ENCODE measurements around the gene ALKBH7.
A peak's percentile ranks its signal among the peaks of the same experiment; 100 is the strongest.
"Not testable (repeated sequence)": the region's sequence is repeated elsewhere in the genome, so short reads cannot be mapped to it uniquely, and the experiment has no call there.

Gene ALKBH7

DNA sequence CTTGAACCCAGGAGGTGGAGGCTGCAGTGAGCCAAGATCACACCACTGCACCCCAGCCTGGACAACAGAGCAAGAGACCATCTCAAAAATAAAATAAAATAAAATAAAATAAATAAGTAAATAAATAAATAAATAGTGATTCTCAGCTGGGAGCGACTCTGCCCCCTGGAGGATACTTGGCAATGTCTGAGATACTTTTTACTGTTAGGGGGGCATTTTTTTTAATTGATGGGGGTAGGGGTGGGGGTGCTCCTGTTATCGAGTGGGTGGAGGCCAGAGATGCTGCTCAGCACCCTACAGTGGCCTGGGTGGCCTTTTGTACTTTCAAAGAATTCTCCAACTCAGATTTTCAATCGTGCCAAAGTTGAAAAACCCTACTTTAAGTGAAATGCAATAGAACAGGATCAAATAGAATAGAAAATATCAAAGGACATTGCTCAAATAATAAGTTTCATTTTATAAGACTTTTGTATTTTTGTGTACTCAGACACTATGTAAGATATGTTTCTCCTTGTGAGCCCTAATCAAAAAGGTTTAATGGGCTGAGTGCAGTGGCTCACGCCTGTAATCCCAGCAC, 18.4 kb upstream of the ALKBH7 start:
- Histone ChIP-seq H3K9ac (ENCODE audit: low read depth, low read length) (no peak overlapping the region), H3K36me3 (ENCODE audit: insufficient read depth, low read depth, low read length) (no peaks in the 10 kb centered on the region), H3K27ac (ENCODE audit: low read length) (no peak overlapping the region), H3K4me1 (ENCODE audit: insufficient read depth, low read length) (no peaks in the 10 kb centered on the region), H3K4me3 (ENCODE audit: low read length) (no peak overlapping the region), H3K9me3 (ENCODE audit: insufficient read depth, low read depth, low read length) (no peaks in the 10 kb centered on the region), H3K27me3 (ENCODE audit: insufficient read depth, low read length) (no peaks in the 10 kb centered on the region)

GRCh38 chr19:6355321-6356040, 17.1 kb upstream of the ALKBH7 start:
- H3K27me3 ChIP-seq (ENCODE audit: insufficient read depth, low read length); H3K4me3 ChIP-seq (ENCODE audit: low read length); H3K9me3 ChIP-seq (ENCODE audit: insufficient read depth, low read depth, low read length); H3K36me3 ChIP-seq (ENCODE audit: insufficient read depth, low read depth, low read length); H3K9ac ChIP-seq (ENCODE audit: low read depth, low read length); H3K4me1 ChIP-seq (ENCODE audit: insufficient read depth, low read length); H3K27ac ChIP-seq (ENCODE audit: low read length): not testable (repeated sequence)

DNA sequence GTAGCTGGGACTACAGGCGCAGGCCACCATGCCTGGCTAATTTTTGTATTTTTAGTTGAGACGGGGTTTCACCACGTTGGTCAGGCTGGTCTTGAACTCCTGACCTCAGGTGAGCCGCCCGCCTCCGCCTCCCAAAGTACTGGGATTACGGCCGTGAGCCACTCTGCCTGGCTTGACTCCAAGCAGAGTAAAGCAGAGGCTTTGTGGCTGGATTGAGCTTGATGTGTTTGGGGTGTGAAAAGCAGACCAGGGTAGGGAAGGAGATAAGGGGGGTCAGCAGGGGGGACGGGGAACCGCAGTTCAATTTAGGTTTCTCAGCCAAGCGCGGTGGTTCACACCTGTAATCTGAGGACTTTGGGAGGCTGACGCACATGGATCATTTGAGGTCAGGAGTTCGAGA, 15.4 kb upstream of the ALKBH7 start:
- no peaks in the 10 kb centered on the region for H3K36me3 ChIP-seq (ENCODE audit: insufficient read depth, low read depth, low read length)
- H3K27ac ChIP-seq (ENCODE audit: low read length) = no peak overlapping the region
- no peak overlapping the region for H3K4me3 ChIP-seq (ENCODE audit: low read length)
- peaks cover under 1% of the 10 kb centered on the region; the same call in 1 of the 2 replicates for H3K4me1 ChIP-seq (ENCODE audit: insufficient read depth, low read length)
- no peak overlapping the region for H3K9ac ChIP-seq (ENCODE audit: low read depth, low read length)
- H3K27me3 ChIP-seq (ENCODE audit: insufficient read depth, low read length) = no peaks in the 10 kb centered on the region
- H3K9me3 ChIP-seq (ENCODE audit: insufficient read depth, low read depth, low read length) = no peaks in the 10 kb centered on the region

GRCh38 chr19:6358003-6358402, 14.6 kb upstream of the ALKBH7 start:
- H3K4me3 ChIP-seq (ENCODE audit: low read length) = no peak overlapping the region
- H3K27me3 ChIP-seq (ENCODE audit: insufficient read depth, low read length) = no peaks in the 10 kb centered on the region
- H3K4me1 ChIP-seq (ENCODE audit: insufficient read depth, low read length) = peaks cover 4% of the 10 kb centered on the region; the same call in 1 of the 2 replicates
- no peak overlapping the region for H3K9ac ChIP-seq (ENCODE audit: low read depth, low read length)
- H3K36me3 ChIP-seq (ENCODE audit: insufficient read depth, low read depth, low read length) = no peaks in the 10 kb centered on the region
- no peak overlapping the region for H3K27ac ChIP-seq (ENCODE audit: low read length)
- H3K9me3 ChIP-seq (ENCODE audit: insufficient read depth, low read depth, low read length) = no peaks in the 10 kb centered on the region

DNA sequence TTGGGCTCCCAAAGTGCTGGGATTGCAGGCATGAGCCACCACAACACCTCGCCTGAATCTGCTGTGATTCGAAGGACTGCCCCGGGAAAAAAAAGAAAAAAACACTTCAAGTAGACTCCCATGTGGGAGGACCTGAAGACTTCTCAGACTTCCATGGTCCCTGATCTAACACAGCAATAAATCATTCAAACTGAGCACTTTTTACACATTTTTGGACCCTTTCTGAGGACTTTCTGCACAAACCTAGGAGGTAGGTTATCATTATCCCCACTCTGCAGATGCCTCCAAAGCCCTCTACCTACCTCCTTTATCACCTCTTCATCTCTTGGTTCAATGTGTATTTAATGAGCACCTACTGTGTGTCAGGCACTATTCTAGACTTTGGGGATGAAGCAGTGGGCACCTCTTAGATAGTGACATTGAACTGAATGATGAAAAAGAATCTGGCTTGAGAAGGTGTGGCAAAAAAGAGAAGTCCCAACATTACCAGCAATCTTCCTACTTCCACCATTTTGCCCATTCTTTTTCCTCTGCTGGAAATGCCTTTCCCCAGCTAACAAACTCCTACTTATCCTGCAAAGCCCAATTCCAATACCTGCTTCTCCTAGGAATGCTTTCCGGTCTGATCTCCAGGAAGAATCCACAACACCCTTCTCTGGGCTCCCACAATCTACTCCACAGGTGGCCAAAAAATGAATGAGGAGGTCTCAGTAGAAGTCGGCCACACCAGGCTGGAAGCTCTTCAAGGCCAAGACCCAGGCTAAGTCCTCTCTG, 12.8 kb upstream of the ALKBH7 start:
- no peaks in the 10 kb centered on the region for H3K27me3 ChIP-seq (ENCODE audit: insufficient read depth, low read length)
- H3K9me3 ChIP-seq (ENCODE audit: insufficient read depth, low read depth, low read length) = no peaks in the 10 kb centered on the region
- peaks cover 4% of the 10 kb centered on the region; the same call in 1 of the 2 replicates for H3K4me1 ChIP-seq (ENCODE audit: insufficient read depth, low read length)
- no peaks in the 10 kb centered on the region; the same call in 1 of the 2 replicates for H3K36me3 ChIP-seq (ENCODE audit: insufficient read depth, low read depth, low read length)
- H3K9ac ChIP-seq (ENCODE audit: low read depth, low read length) = no peak overlapping the region
- no peak overlapping the region for H3K27ac ChIP-seq (ENCODE audit: low read length)
- H3K4me3 ChIP-seq (ENCODE audit: low read length) = no peak overlapping the region

GRCh38 chr19:6360445-6360844, 12.1 kb upstream of the ALKBH7 start:
- not testable (repeated sequence) for H3K36me3 ChIP-seq (ENCODE audit: insufficient read depth, low read depth, low read length); H3K27me3 ChIP-seq (ENCODE audit: insufficient read depth, low read length); H3K9me3 ChIP-seq (ENCODE audit: insufficient read depth, low read depth, low read length); H3K9ac ChIP-seq (ENCODE audit: low read depth, low read length); H3K4me1 ChIP-seq (ENCODE audit: insufficient read depth, low read length); H3K4me3 ChIP-seq (ENCODE audit: low read length); H3K27ac ChIP-seq (ENCODE audit: low read length)

DNA sequence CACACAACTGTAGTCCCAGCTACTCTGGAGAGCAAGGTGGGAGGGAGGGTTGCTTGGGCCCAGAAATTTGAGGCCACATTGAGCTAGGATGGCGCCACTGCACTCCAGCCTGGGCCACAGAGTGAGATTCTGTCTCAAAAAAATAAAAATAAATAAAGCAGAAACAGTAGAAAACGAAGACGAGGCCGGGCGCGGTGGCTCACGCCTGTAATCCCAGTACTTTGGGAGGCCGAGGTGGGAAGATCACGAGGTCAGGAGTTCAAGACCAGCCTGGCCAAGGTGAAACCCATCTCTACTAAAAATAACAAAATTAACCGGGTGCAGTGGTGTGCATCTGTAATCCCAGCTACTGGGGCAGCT, 11.8 kb upstream of the ALKBH7 start:
- not testable (repeated sequence) for H3K4me1 ChIP-seq (ENCODE audit: insufficient read depth, low read length); H3K9me3 ChIP-seq (ENCODE audit: insufficient read depth, low read depth, low read length); H3K27me3 ChIP-seq (ENCODE audit: insufficient read depth, low read length); H3K9ac ChIP-seq (ENCODE audit: low read depth, low read length); H3K27ac ChIP-seq (ENCODE audit: low read length)
- peak overlapping the region; percentile 85; the same call in 1 of the 2 replicates for H3K4me3 ChIP-seq (ENCODE audit: low read length)
- H3K36me3 ChIP-seq (ENCODE audit: insufficient read depth, low read depth, low read length) = peaks cover 11% of the 10 kb centered on the region

DNA sequence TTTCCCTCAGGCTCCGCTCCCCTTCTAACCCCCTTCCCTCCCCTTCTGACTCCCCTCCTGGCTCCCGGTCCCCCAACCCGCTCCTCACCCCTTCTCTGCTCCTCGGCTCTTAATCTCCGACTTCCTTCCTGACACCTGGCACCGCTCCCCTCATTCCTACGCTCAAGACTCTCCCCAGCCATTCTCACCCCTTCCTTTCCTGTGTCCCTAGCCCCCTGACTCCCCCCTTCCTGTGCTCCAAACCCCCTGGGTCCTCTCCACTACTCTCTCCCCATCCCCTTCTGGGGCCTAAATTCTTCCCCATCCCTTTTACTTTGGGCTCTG, 10.6 kb upstream of the ALKBH7 start:
- no peaks in the 10 kb centered on the region for H3K9me3 ChIP-seq (ENCODE audit: insufficient read depth, low read depth, low read length)
- H3K4me3 ChIP-seq (ENCODE audit: low read length) = peak overlapping the region; percentile 85
- H3K36me3 ChIP-seq (ENCODE audit: insufficient read depth, low read depth, low read length) = peaks cover 20% of the 10 kb centered on the region
- H3K9ac ChIP-seq (ENCODE audit: low read depth, low read length) = peak overlapping the region; percentile 80
- peaks cover 4% of the 10 kb centered on the region; the same call in 1 of the 2 replicates for H3K4me1 ChIP-seq (ENCODE audit: insufficient read depth, low read length)
- H3K27me3 ChIP-seq (ENCODE audit: insufficient read depth, low read length) = no peaks in the 10 kb centered on the region
- no peak overlapping the region for H3K27ac ChIP-seq (ENCODE audit: low read length)

- Histone ChIP-seq H3K9ac (ENCODE audit: low read depth, low read length) (peak overlapping the region; percentile 80; the same call in 1 of the 2 replicates), H3K27ac (ENCODE audit: low read length) (no peak overlapping the region), H3K4me1 (ENCODE audit: insufficient read depth, low read length) (peaks cover 4% of the 10 kb centered on the region; the same call in 1 of the 2 replicates), H3K9me3 (ENCODE audit: insufficient read depth, low read depth, low read length) (no peaks in the 10 kb centered on the region), H3K4me3 (ENCODE audit: low read length) (peak overlapping the region; percentile 85), H3K27me3 (ENCODE audit: insufficient read depth, low read length) (no peaks in the 10 kb centered on the region), H3K36me3 (ENCODE audit: insufficient read depth, low read depth, low read length) (peaks cover 24% of the 10 kb centered on the region)
Measured at GRCh38 chr19:6362351-6362801, 10.2 kb upstream of the ALKBH7 start.

- Histone ChIP-seq H3K4me1 (ENCODE audit: insufficient read depth, low read length) (peaks cover 4% of the 10 kb centered on the region; the same call in 1 of the 2 replicates), H3K27ac (ENCODE audit: low read length) (no peak overlapping the region), H3K36me3 (ENCODE audit: insufficient read depth, low read depth, low read length) (peaks cover 41% of the 10 kb centered on the region), H3K9me3 (ENCODE audit: insufficient read depth, low read depth, low read length) (no peaks in the 10 kb centered on the region), H3K9ac (ENCODE audit: low read depth, low read length) (no peak overlapping the region), H3K4me3 (ENCODE audit: low read length) (no peak overlapping the region), H3K27me3 (ENCODE audit: insufficient read depth, low read length) (no peaks in the 10 kb centered on the region)
Measured at GRCh38 chr19:6364353-6364752, 8.2 kb upstream of the ALKBH7 start.

GRCh38 chr19:6373096-6373812, 660 bp downstream of the ALKBH7 start:
- H3K36me3 ChIP-seq (ENCODE audit: insufficient read depth, low read depth, low read length) = peaks cover 14% of the 10 kb centered on the region
- H3K4me1 ChIP-seq (ENCODE audit: insufficient read depth, low read length) = no peaks in the 10 kb centered on the region
- no peaks in the 10 kb centered on the region for H3K9me3 ChIP-seq (ENCODE audit: insufficient read depth, low read depth, low read length)
- peak overlapping the region; percentile 86 for H3K4me3 ChIP-seq (ENCODE audit: low read length)
- H3K27me3 ChIP-seq (ENCODE audit: insufficient read depth, low read length) = no peaks in the 10 kb centered on the region
- H3K9ac ChIP-seq (ENCODE audit: low read depth, low read length) = peak overlapping the region; percentile 89; the same call in 1 of the 2 replicates
- H3K27ac ChIP-seq (ENCODE audit: low read length) = peak overlapping the region; percentile 85

All from iPS-20b (cell line).